Neural cell (in vitro differentiated cells): ENCODE data around the gene HADHB. TPM values are rescaled to one million over a fixed set of nuclear protein-coding genes. Genes with fewer than 3 reads are reported as not detected.

Experiments
- H2AFZ ChIP-seq: fragments of 200-600, 300-800 bp; sonication (generic), shearing (Covaris generic); 2 replicates; pipeline ENCODE4 v1.6.0; 2014; ENCODE audit warnings: low read depth, mild to moderate bottlenecking, antibody characterized with exemption, low read length, moderate library complexity
- H3F3A ChIP-seq: fragments of 200-600 bp; shearing (Covaris generic); 2 replicates; pipeline ENCODE4 v1.6.1; 2016; ENCODE audit warnings: mild to moderate bottlenecking, moderate library complexity, mixed read lengths, antibody characterized with exemption, low read length; ENCODE audit not compliant: insufficient read depth, poor library complexity, severe bottlenecking
- H3K27ac ChIP-seq: fragments of 200-600, 300-800 bp; sonication (generic), shearing (Covaris generic); 2 replicates; pipeline ENCODE4 v1.5.1; 2014; ENCODE audit warnings: mild to moderate bottlenecking, low read length, moderate library complexity
- H3K27me3 ChIP-seq: fragments of 300-800, 200-600 bp; sonication (generic), shearing (Covaris generic); 2 replicates; pipeline ENCODE4 v1.6.0; 2014; ENCODE audit warnings: mild to moderate bottlenecking, low read depth, low read length, moderate library complexity; ENCODE audit not compliant: insufficient read depth
- H3K36me3 ChIP-seq: fragments of 300-800, 200-600 bp; sonication (generic), shearing (Covaris generic); 2 replicates; pipeline ENCODE4 v1.5.1; 2014; ENCODE audit warnings: mild to moderate bottlenecking, antibody characterized with exemption, low read length, moderate library complexity; ENCODE audit not compliant: insufficient read depth
- H3K4me2 ChIP-seq: fragments of 300-800, 200-600 bp; sonication (generic), shearing (Covaris generic); 2 replicates; pipeline ENCODE4 v1.6.0; 2014; ENCODE audit warnings: mild to moderate bottlenecking, low read length
- H3K4me3 ChIP-seq: fragments of 300-800, 200-600 bp; sonication (generic), shearing (Covaris generic); 2 replicates; pipeline ENCODE4 v1.5.1; 2014; ENCODE audit warnings: mild to moderate bottlenecking, low read length, moderate library complexity
- H3K79me2 ChIP-seq: fragments of 200-600 bp; shearing (Covaris generic); replicated peaks from 2 replicates; pipeline ENCODE4 v1.6.0; 2014; ENCODE audit warnings: mild to moderate bottlenecking, low read length, moderate library complexity; ENCODE audit not compliant: insufficient read depth
- H3K9ac ChIP-seq: fragments of 300-800, 200-600 bp; sonication (generic), shearing (Covaris generic); 2 replicates; pipeline ENCODE4 v1.6.1; 2016; ENCODE audit warnings: mild to moderate bottlenecking, low read length, mixed read lengths
- H3K9me2 ChIP-seq: fragments of 200-600 bp; shearing (Covaris generic); 2 replicates; pipeline ENCODE4 v1.6.1; 2016; ENCODE audit warnings: mild to moderate bottlenecking, low read length, mixed read lengths; ENCODE audit not compliant: insufficient read depth
- H3K9me3 ChIP-seq: fragments of 200-600, 300-800 bp; sonication (generic), shearing (Covaris generic); 2 replicates; pipeline ENCODE4 v1.6.1; 2016; ENCODE audit warnings: mild to moderate bottlenecking, mixed run types, low read length, moderate library complexity, mixed read lengths
- H4K20me1 ChIP-seq: fragments of 200-600 bp; shearing (Covaris generic); 2 replicates; pipeline ENCODE4 v1.6.1; 2016; ENCODE audit warnings: mild to moderate bottlenecking, mixed run types; ENCODE audit not compliant: insufficient read depth
- EP300 ChIP-seq: fragments of 450-650 bp; conservative IDR thresholded peaks from 2 replicates; pipeline ENCODE4 v1.6.1; 2014; ENCODE audit warnings: antibody characterized with exemption, mild to moderate bottlenecking, moderate library complexity; ENCODE audit not compliant: poor library complexity, severe bottlenecking
- EZH2 ChIP-seq: fragments of 200-600, 300-800 bp; shearing (Covaris generic), sonication (generic); IDR thresholded peaks from 2 replicates; pipeline ENCODE4 v1.6.1; 2014; ENCODE audit warnings: antibody characterized with exemption, low read length, borderline replicate concordance, mild to moderate bottlenecking; ENCODE audit not compliant: insufficient read depth, poor library complexity, severe bottlenecking
- MXI1 ChIP-seq: fragments of 450-650 bp; conservative IDR thresholded peaks from 2 replicates; pipeline ENCODE4 v1.6.1; 2014; ENCODE audit warnings: antibody characterized with exemption, mild to moderate bottlenecking; ENCODE audit not compliant: poor library complexity, severe bottlenecking
- POLR2AphosphoS5 ChIP-seq: IDR thresholded peaks from 2 replicates; pipeline ENCODE4 v1.6.1; 2012
- RAD21 ChIP-seq: fragments of 450-650 bp; conservative IDR thresholded peaks from 2 replicates; pipeline ENCODE4 v1.6.1; 2014; ENCODE audit warnings: antibody characterized with exemption, mild to moderate bottlenecking, moderate library complexity
- SMC3 ChIP-seq: fragments of 450-650 bp; conservative IDR thresholded peaks from 2 replicates; pipeline ENCODE4 v1.6.1; 2014; ENCODE audit warnings: antibody characterized with exemption, mild to moderate bottlenecking, moderate library complexity; ENCODE audit not compliant: poor library complexity
- TAF1 ChIP-seq: IDR thresholded peaks from 2 replicates; pipeline ENCODE4 v1.6.1; 2012; ENCODE audit warnings: low read depth
- polyA plus RNA-seq: library from polyadenylated mRNA; depleted of rRNA; stranded (reverse); fragments of >200 nt; gene quantifications from 2 replicates; pipeline ENCODE4 v1.2.3, GENCODE V29; 2014
- TF ChIP-seq, protein P1 (sequence below): fragments of 450-650 bp; IDR thresholded peaks from 2 replicates; pipeline ENCODE4 v1.5.1; 2014; ENCODE audit warnings: antibody characterized with exemption, mild to moderate bottlenecking, moderate library complexity; ENCODE audit not compliant: poor library complexity, severe bottlenecking
- TF ChIP-seq, protein P2 (sequence below): IDR thresholded peaks from 2 replicates; pipeline ENCODE4 v1.6.1; 2012; ENCODE audit warnings: borderline replicate concordance

HADHB gene
- polyA plus RNA-seq, 1 donor from 2014 or later, result 30.5 TPM

DNA sequence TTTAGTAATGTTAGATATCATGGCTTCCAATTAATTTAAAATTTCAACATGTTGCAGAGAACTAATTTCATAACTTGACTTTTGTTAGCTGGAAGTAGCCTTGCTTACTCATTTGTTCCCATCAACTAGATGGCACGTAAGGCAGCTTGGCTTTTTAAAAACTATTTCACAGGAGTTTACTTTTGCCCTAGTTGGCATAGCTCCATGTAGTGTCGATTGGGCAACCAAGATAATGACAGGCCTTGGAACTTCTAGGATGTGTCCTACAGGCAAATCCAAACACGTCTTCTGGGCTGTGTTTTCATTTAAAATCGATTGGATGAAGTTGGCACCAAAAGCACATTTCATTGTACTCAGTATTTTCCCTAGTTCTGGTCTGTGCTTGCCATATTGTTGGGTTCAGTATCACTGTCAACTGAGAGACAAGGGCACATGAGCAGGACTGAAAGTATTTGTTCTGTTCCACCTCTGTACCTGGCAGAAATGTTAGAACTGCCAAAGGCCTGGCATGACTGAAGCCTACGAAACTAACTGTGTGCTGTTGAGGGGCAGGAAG is 29.4 kb downstream of the HADHB start:
- Histone ChIP-seq H3K4me2 (no peak overlapping the region), H3K4me3 (no peak overlapping the region), H3K9me3 (no peaks in the 10 kb centered on the region), H3F3A (no peaks in the 10 kb centered on the region), H3K9me2 (no peaks in the 10 kb centered on the region), H3K27ac (no peak overlapping the region), H2AFZ (no peak overlapping the region), H3K27me3 (no peaks in the 10 kb centered on the region), H3K79me2 (no peaks in the 10 kb centered on the region), H4K20me1 (no peaks in the 10 kb centered on the region), H3K36me3 (peaks cover 3% of the 10 kb centered on the region), H3K9ac (no peak overlapping the region)
- no peak for TF ChIP-seq EZH2
- no peak for TF ChIP-seq EP300
- TF ChIP-seq SMC3, result no peak
- no peak for TF ChIP-seq TAF1
- TF ChIP-seq, protein P1, sequence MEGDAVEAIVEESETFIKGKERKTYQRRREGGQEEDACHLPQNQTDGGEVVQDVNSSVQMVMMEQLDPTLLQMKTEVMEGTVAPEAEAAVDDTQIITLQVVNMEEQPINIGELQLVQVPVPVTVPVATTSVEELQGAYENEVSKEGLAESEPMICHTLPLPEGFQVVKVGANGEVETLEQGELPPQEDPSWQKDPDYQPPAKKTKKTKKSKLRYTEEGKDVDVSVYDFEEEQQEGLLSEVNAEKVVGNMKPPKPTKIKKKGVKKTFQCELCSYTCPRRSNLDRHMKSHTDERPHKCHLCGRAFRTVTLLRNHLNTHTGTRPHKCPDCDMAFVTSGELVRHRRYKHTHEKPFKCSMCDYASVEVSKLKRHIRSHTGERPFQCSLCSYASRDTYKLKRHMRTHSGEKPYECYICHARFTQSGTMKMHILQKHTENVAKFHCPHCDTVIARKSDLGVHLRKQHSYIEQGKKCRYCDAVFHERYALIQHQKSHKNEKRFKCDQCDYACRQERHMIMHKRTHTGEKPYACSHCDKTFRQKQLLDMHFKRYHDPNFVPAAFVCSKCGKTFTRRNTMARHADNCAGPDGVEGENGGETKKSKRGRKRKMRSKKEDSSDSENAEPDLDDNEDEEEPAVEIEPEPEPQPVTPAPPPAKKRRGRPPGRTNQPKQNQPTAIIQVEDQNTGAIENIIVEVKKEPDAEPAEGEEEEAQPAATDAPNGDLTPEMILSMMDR, result no peak
- no peak for TF ChIP-seq MXI1
- no peak for TF ChIP-seq POLR2AphosphoS5
- no peak for TF ChIP-seq RAD21
- TF ChIP-seq, protein P2, sequence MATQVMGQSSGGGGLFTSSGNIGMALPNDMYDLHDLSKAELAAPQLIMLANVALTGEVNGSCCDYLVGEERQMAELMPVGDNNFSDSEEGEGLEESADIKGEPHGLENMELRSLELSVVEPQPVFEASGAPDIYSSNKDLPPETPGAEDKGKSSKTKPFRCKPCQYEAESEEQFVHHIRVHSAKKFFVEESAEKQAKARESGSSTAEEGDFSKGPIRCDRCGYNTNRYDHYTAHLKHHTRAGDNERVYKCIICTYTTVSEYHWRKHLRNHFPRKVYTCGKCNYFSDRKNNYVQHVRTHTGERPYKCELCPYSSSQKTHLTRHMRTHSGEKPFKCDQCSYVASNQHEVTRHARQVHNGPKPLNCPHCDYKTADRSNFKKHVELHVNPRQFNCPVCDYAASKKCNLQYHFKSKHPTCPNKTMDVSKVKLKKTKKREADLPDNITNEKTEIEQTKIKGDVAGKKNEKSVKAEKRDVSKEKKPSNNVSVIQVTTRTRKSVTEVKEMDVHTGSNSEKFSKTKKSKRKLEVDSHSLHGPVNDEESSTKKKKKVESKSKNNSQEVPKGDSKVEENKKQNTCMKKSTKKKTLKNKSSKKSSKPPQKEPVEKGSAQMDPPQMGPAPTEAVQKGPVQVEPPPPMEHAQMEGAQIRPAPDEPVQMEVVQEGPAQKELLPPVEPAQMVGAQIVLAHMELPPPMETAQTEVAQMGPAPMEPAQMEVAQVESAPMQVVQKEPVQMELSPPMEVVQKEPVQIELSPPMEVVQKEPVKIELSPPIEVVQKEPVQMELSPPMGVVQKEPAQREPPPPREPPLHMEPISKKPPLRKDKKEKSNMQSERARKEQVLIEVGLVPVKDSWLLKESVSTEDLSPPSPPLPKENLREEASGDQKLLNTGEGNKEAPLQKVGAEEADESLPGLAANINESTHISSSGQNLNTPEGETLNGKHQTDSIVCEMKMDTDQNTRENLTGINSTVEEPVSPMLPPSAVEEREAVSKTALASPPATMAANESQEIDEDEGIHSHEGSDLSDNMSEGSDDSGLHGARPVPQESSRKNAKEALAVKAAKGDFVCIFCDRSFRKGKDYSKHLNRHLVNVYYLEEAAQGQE, result no peak

DNA sequence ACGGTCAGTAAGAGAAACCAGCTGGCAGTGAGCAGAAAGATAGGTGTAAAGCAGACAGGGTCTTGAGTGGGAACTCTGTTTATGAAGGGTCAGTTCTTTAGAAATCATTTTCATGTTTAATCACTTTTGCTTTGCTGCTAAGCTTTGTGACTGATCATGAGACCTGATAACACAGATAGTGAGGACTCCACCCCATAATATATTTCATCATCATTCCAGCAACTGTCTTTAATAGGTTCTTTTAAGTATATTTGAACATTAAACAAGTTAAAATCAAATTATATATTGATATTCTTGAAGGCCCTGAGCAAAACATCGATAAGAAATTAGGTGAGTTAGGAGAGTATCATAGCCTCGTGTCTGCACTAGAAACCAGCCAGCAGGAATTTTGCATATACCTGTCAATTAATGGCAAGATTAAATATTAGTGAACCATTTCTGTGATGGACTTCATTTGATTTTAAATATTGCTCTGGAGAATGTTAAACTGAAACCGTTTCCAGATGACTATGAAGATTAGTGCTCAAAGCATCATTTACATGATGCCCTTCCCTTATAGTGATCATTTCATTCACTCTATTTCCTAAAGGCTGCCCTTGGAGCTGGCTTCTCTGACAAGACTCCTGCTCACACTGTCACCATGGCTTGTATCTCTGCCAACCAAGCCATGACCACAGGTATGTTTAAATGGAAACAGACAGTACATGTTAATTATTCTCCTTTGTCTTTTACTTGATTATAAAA is 31.9 kb downstream of the HADHB start:
- no peak for TF ChIP-seq TAF1
- no peak for TF ChIP-seq SMC3
- no peak for TF ChIP-seq POLR2AphosphoS5
- TF ChIP-seq EZH2, result no peak
- no peak for TF ChIP-seq EP300
- TF ChIP-seq, protein P1, result no peak
- TF ChIP-seq RAD21, result no peak
- TF ChIP-seq MXI1, result no peak
- TF ChIP-seq, protein P2, result no peak
- no peak overlapping the region for H3K27ac ChIP-seq
- H3K4me3 ChIP-seq, result no peak overlapping the region
- H3K27me3 ChIP-seq, result no peaks in the 10 kb centered on the region
- no peaks in the 10 kb centered on the region for H3K79me2 ChIP-seq
- no peaks in the 10 kb centered on the region for H3K9me3 ChIP-seq
- peaks cover 3% of the 10 kb centered on the region for H3K36me3 ChIP-seq
- H3K9ac ChIP-seq, result no peak overlapping the region
- no peaks in the 10 kb centered on the region for H3F3A ChIP-seq
- H3K9me2 ChIP-seq, result no peaks in the 10 kb centered on the region
- no peak overlapping the region for H3K4me2 ChIP-seq
- H2AFZ ChIP-seq, result no peak overlapping the region
- H4K20me1 ChIP-seq, result no peaks in the 10 kb centered on the region
